T1000 (cell line): Measurements from ENCODE around the gene TCF3.
"Not testable (repeated sequence)": the region's sequence is repeated elsewhere in the genome, so short reads cannot be mapped to it uniquely, and the experiment has no call there.

Experiments used
- DNase-seq: peaks from one replicate; lab custom pipeline; 2025; ENCODE audit warnings: mixed read lengths; lab: John Stamatoyannopoulos, UW

Gene TCF3

GRCh38 chr19:1650650-1651567 is 1.5 kb downstream of the TCF3 start:
- no peak for DNase-seq

- DNase-seq, result no peak
Measured at GRCh38 chr19:1649706-1650649, 2.4 kb downstream of the TCF3 start.

- no peak for DNase-seq
Measured at GRCh38 chr19:1648920-1649541, 3.4 kb downstream of the TCF3 start.

GRCh38 chr19:1648459-1648849 is 4.0 kb downstream of the TCF3 start:
- DNase-seq, result no peak

- no peak for DNase-seq
Measured at GRCh38 chr19:1647501-1648458, 4.6 kb downstream of the TCF3 start.

- no peak for DNase-seq
Measured at GRCh38 chr19:1646659-1647453, 5.6 kb downstream of the TCF3 start.

GRCh38 chr19:1646149-1646548 is 6.3 kb downstream of the TCF3 start:
- no peak for DNase-seq

- no peak for DNase-seq
Measured at GRCh38 chr19:1645299-1645698, 7.1 kb downstream of the TCF3 start.

- no peak for DNase-seq
Measured at GRCh38 chr19:1644070-1644469, 8.3 kb downstream of the TCF3 start.

- DNase-seq, result not testable (repeated sequence)
Measured at GRCh38 chr19:1640893-1641448, 11.4 kb downstream of the TCF3 start.

- no peak for DNase-seq
Measured at GRCh38 chr19:1636325-1637236, 15.8 kb downstream of the TCF3 start.

GRCh38 chr19:1634938-1635243 is 17.5 kb downstream of the TCF3 start:
- DNase-seq, result no peak

GRCh38 chr19:1634242-1634937 is 18.0 kb downstream of the TCF3 start:
- no peak for DNase-seq

- no peak for DNase-seq
Measured at GRCh38 chr19:1633269-1633826, 19.1 kb downstream of the TCF3 start.

- DNase-seq, result no peak
Measured at GRCh38 chr19:1632462-1633268, 19.8 kb downstream of the TCF3 start.

GRCh38 chr19:1631557-1632100 is 20.8 kb downstream of the TCF3 start:
- DNase-seq, result no peak

- DNase-seq, result no peak
Measured at GRCh38 chr19:1630811-1631210, 21.6 kb downstream of the TCF3 start.
